Mesodermal cell (in vitro differentiated cells): ENCODE results near the gene HOTAIR.

Experiments
- H3K27ac ChIP-seq: 2 replicates; pipeline ENCODE4 v1.7.0; 2013; ENCODE audit warnings: mild to moderate bottlenecking, low read depth, low read length, moderate library complexity; ENCODE audit not compliant: severe bottlenecking
- H3K36me3 ChIP-seq: 2 replicates; pipeline ENCODE4 v1.7.1; 2013; ENCODE audit warnings: mild to moderate bottlenecking, low read length, moderate library complexity; ENCODE audit not compliant: control insufficient read depth, insufficient read depth
- H3K4me1 ChIP-seq: one replicate; pipeline ENCODE4 v1.7.1; 2013; ENCODE audit warnings: mild to moderate bottlenecking, low read length; ENCODE audit not compliant: insufficient read depth, control insufficient read depth, poor library complexity, severe bottlenecking
- H3K4me3 ChIP-seq: 2 replicates; pipeline ENCODE4 v1.7.0; 2013; ENCODE audit warnings: low read length, control low read depth, mild to moderate bottlenecking; ENCODE audit not compliant: insufficient read depth, poor library complexity, severe bottlenecking; ENCODE audit errors: extremely low read depth
- H3K9me3 ChIP-seq: 2 replicates; pipeline ENCODE4 v1.7.1; 2013; ENCODE audit warnings: mild to moderate bottlenecking, low read length, moderate library complexity; ENCODE audit not compliant: control insufficient read depth
- WGBS, 2 experiments: methylation state at CpG; one replicate each; pipeline ENCODE4 v1.1.5; 2013; ENCODE audit warnings: missing lambda C conversion rate in 2 of 2; ENCODE audit not compliant: insufficient coverage in 2 of 2; 5-methylcytosine and 5-hydroxymethylcytosine counted together

The HOTAIR gene

DNA sequence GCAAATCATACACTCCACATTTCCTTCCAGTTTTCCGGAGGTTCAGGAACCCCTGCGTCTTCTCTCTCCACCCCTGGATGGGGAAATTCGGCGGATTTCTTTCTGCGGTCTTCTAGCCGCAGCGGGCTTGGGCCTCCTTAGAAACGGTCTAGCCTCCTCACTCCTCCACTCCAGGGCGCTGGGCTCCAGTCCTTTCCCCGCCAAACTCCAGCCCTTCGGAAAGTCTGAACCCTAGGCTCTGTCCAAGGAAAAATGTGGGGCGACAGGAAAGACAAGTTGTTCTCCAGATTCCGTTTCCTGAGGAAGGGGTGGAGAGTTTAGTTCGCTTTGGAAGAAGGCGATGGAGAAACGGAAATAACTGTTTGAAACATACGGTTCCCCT, 8.8 kb upstream of the HOTAIR start:
- WGBS, 2 experiments = 19 to 26% methylated on average over 5 to 11 of the region's 17 CpGs
- Histone ChIP-seq H3K4me3 (no peak overlapping the region), H3K9me3 (peaks cover 8% of the 10 kb centered on the region), H3K27ac (no peak overlapping the region), H3K4me1 (peaks cover under 1% of the 10 kb centered on the region), H3K36me3 (no peaks in the 10 kb centered on the region)

DNA sequence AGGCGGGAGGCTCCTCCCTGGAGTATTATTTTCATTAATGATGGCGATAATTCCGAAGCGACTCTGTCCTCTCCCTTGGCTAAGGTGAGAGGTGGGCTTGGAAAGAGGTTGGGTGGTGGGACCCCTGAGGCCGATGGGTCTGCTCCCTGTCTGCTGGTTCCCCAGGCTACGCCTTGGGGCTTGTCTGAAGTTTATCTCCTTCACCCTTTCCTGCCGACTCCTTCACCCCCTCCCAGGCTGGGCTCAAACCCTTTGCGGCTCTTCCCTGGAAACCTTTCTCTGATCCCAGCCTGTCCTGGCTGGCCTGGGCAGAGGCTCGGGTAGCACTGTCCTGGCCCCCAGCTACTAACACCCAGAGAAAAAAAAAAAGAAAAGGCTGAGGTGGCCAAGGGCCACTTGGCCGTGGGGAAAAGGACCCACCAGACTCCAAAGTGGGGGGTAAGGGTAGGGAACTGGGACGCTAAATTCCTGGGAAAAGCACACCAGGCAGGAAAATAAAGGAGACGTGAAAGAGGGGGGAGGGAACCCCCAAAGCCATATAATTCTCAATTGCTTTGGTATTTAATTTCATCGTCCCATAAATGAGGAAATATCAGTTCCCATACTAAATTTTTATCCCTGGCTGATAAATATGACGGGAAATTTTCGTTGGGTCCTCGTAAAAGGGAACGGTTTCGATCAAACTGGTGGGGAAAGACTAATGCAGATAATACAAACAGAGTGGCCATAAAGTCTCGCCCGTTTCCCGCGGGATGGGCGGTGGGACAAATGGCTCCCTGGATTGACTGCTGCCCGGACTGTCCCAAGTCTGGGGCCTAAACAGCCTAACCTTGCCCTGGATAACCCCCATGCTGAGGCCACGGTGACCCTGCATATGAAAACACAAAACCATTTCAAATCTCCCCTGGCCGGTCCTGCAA, 8.2 kb upstream of the HOTAIR start:
- H3K36me3 ChIP-seq = no peaks in the 10 kb centered on the region
- H3K4me1 ChIP-seq = no peaks in the 10 kb centered on the region
- WGBS, 2 experiments = 35 to 43% methylated on average over 16 to 18 of the region's 26 CpGs
- no peak overlapping the region for H3K27ac ChIP-seq
- peaks cover 8% of the 10 kb centered on the region for H3K9me3 ChIP-seq
- H3K4me3 ChIP-seq = no peak overlapping the region

DNA sequence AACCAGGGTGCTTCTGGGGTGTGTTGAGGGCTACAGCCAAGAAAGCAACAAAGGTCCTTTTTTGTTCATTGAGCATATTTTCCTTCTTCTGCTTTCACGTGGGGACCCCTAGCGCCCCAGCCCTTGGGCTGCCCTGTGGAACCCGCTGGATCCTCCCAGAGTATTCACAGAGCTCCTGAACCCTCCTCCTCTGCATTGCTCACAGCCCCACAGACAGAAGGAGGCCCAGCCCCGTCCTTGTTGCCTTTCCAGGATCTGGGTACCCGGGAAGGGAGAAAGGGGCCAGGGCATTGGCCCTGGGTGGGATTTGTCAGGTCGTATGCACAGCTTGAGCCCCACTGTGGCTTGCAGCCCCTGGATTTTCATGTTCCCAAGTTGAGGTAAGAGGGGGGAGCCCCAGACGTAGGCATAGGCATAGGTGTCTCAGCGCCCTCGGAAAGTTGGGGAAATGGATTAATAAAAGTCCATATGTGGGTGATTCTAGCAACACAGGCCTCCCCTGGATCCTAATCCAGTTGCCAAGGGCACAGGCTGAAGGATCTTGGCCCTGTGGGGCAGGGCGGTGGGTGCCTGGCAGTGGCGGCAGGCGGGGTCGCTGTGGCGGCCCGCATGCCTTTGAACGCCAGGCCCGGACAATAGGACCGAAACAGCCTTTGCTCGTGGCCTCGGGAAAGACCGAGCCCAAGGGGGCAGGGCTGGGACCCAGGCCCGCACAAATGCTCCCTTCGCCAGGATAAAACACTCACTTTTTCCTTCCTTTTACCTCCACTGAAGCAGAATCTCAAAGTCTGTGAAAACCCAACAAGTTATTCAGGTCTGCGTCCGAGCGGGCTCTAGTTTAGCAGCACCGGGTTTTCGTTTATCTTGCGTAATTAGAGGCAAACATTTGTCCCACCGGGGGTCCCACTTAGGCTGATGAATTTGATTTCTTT, 7.1 kb upstream of the HOTAIR start:
- H3K9me3 ChIP-seq = peaks cover 8% of the 10 kb centered on the region
- no peaks in the 10 kb centered on the region for H3K36me3 ChIP-seq
- no peaks in the 10 kb centered on the region for H3K4me1 ChIP-seq
- no peak overlapping the region for H3K4me3 ChIP-seq
- WGBS, 2 experiments = 9 to 14% methylated on average over 27 to 29 of the region's 30 CpGs
- no peak overlapping the region for H3K27ac ChIP-seq

DNA sequence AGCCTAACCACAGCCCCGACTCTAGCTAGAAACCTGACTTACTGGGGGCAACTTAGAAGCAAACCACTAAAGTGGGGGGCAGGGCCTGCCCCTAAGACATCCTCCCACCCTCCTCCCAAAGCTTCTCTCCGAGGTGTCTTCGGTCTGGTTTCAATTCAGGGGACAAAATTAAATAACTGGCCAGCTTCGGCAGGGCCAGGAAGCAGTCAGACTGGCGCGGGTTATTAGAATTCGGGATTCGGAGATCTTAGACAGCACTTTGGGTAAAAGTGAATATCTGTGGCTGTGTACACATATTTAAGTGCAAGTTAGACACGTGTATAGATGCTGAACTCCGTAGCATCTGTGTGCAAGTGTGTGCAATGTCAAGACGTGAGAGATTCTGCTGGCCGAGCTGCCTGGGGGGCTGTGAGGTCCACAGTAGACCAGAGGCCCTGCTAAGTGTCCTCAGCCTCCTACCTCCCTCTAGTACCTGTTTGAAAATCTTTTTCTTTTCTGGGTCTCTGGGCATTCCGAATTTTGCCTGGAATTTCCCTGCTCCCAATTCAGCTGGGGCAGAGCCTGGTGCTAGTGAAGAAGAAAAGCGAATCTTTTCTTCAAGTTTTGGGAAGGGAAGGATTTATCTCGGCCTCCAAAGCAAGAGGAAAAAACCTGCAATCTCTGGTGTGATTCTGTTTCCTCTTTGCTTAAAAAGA, 6.2 kb upstream of the HOTAIR start:
- H3K9me3 ChIP-seq = peaks cover 7% of the 10 kb centered on the region
- H3K4me3 ChIP-seq = no peak overlapping the region
- WGBS, 2 experiments = 40 to 47% methylated on average over 12 of the region's 15 CpGs
- no peaks in the 10 kb centered on the region for H3K36me3 ChIP-seq
- H3K4me1 ChIP-seq = no peaks in the 10 kb centered on the region
- no peak overlapping the region for H3K27ac ChIP-seq

DNA sequence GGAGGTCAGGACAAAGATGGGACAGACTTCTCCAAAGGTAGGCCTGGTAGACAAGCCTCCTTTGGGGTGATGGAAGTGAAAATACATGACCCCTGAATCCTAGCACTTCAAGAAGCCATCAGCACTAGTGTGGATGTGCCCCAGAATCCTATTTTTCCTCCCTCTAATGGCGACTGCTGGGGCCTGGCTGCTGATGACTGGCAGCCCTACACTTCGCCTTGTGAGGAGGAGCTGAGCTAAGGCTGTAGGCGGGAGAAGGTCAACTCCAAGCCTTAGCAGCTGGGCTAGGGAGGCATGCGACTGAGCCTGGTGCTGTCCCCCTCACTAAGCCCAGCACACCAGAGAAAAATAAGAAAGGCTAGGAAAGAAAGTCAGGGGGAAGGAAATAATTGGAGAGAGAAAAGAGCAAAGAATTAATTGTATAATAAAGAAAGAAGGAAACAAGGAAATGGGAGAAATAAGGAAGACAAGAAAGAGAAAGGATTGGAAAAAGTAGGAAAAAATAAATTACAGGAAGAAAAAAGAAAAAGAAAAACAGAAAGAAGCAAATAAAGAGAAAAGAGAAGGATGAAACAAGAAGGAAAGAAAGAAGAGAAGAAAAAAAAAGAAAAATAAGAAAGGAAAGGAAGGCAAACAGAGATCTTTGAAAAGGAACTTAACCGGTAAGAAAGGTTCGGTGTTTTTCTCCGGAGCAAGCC, 5.5 kb upstream of the HOTAIR start:
- Histone ChIP-seq H3K27ac (no peak overlapping the region), H3K4me3 (no peak overlapping the region), H3K4me1 (peaks cover 1% of the 10 kb centered on the region), H3K36me3 (no peaks in the 10 kb centered on the region), H3K9me3 (peaks cover 4% of the 10 kb centered on the region)
- 31 to 45% methylated on average over 3 to 5 of the region's 7 CpGs for WGBS, 2 experiments

DNA sequence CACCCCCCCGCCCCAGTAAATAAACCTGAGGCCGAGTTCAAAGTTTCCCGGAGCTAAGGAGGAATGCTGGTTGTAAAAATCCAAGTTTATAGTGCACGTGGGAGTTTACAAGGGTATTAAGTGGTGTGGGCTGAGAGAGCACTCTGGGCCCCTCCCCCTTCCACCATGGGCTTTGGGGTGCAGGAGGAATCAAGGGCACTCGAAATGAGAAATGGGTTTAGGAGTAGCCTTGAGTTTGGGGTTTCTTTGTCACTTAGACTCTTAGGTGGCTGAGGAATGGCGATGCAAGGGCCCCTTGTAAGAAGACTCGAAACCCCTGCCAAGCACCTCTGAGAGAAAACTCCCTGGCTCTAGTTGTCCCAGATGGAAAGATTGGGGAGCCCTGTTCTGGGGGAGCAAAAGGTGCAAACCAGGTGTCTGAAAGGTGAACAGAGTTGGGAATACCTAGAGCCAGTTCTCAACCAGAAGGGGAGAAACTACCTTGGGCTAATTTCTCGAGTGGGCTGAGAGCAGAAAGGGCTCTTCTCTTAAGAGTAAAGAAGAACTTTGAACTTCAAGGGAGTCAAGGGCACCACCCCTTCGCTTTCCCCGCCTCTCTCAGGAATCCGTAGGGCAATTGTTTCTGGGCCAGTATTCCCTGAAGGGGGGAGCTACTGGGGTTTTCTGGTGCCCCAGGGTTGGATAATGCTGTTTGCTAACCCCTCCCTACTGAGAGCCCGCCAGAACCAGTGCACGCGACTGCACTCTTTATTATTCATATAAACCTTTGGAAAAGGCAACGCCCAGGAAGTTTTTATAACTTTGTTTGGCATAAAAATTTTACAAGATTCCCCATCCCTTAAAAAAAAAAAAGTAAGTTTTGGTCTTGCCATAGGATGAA, 4.0 kb upstream of the HOTAIR start:
- Histone ChIP-seq H3K36me3 (no peaks in the 10 kb centered on the region), H3K27ac (no peak overlapping the region), H3K4me1 (peaks cover 3% of the 10 kb centered on the region), H3K4me3 (no peak overlapping the region), H3K9me3 (no peaks in the 10 kb centered on the region)
- 27 to 28% methylated on average over 3 to 5 of the region's 15 CpGs for WGBS, 2 experiments

DNA sequence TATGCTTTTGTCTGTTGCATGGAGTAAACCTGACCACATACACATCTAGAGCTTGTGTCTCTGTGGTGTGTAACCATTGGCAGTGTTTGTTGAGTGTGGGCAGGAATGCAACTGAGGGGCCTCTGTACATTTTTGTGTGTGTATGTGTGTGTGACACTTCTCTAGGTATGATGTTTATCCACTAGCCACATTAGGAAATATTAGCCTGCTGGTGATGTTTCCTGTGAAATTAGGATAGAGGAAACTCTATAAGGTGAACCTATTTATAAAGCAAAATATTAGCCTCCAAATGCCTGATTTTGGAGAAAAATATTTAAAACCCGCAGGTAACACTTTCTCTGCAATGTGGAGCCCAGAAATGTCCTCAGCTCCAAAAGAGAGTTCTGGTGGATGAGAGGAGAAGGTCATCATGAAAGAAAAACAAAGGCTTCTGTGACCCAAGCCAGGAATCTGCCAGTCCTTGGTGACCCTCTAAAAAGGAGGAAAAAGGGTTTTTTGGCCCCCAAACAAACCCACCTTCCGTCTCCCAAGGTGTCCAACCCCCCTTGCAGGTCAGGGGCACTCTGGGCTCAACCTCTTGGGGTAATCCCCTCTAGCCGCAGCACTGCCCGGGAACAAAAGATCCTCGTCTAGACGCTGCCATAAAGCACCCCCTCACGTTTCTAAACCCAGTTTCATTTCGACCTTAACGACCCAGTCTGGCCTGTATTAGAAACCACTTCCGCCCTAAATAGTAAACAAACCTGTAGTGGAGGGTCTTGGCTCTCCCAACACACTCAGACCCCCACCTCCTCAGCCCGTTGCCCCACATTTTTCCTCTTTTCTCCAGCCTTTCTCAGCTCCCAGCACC, 3.1 kb upstream of the HOTAIR start:
- H3K4me3 ChIP-seq = no peak overlapping the region
- H3K4me1 ChIP-seq = peaks cover 3% of the 10 kb centered on the region
- 12 to 13% methylated on average over 6 to 7 of the region's 11 CpGs for WGBS, 2 experiments
- no peaks in the 10 kb centered on the region for H3K9me3 ChIP-seq
- no peak overlapping the region for H3K27ac ChIP-seq
- H3K36me3 ChIP-seq = no peaks in the 10 kb centered on the region

DNA sequence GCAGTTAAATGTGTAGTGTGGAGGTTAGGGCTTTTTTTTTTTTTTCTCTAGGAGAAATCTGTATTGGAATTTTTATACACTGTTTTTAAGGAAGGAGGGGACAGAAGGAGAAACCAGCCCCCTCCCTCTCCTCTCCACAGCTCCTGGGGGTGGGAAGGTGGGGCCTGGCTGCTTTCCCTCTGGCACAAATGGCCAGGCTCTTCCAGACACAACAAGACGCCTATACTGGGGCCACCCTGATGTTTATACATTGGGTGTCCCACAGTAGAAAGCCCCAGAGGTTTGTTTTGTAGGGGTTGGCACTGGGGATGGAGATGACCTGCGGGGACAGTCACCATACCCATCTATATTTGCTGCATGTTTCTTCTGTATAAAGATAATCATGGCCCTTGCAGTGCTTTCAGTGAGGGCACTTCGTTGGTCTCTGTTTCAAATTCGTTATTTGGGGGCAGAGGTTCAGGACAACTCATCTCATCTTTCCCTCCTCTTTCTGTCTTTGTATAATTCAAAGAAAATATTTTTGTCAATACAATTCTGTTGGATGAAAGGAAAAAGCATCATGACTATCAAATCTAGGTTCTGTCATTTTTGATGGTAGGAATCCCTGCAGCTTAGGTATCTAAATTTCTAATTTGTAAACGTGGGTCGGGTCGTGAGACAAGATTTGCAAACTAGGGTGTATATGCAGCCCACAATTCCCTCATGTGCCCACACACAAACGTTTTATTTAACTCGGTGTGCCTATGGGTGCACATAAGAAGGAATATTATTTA, 2.3 kb upstream of the HOTAIR start:
- peaks cover 3% of the 10 kb centered on the region for H3K4me1 ChIP-seq
- no peaks in the 10 kb centered on the region for H3K36me3 ChIP-seq
- 0% methylated on average over 1 of the region's 9 CpGs; no CpG with 5 or more reads in 1 of the 2 experiments for WGBS, 2 experiments
- no peak overlapping the region for H3K27ac ChIP-seq
- H3K9me3 ChIP-seq = no peaks in the 10 kb centered on the region
- H3K4me3 ChIP-seq = no peak overlapping the region
